WERI-Rb-1 (cell line): ENCODE data around the gene EVI2B.

Experiments
- DNase-seq: peaks from one replicate; pipeline ENCODE4 v3.0.0-alpha.2; 2020
- H3K27ac ChIP-seq: fragments of 250-450 bp; sonication (Bioruptor Pico); 2 replicates; pipeline ENCODE4 v1.5.1; 2020; ENCODE audit warnings: mild to moderate bottlenecking, moderate library complexity
- H3K27me3 ChIP-seq: fragments of 250-450 bp; sonication (Bioruptor Pico); 2 replicates; pipeline ENCODE4 v1.5.1; 2021; ENCODE audit warnings: mild to moderate bottlenecking, low read depth, moderate library complexity; ENCODE audit not compliant: insufficient read depth, severe bottlenecking
- H3K36me3 ChIP-seq: fragments of 250-450 bp; sonication (Bioruptor Pico); 2 replicates; pipeline ENCODE4 v1.5.1; 2020; ENCODE audit warnings: mild to moderate bottlenecking, moderate library complexity
- H3K4me3 ChIP-seq: 2 replicates; pipeline ENCODE4 v1.5.1; 2011; ENCODE audit warnings: low read depth, mild to moderate bottlenecking, control low read depth, low read length
- H3K9me3 ChIP-seq: fragments of 250-450 bp; sonication (Bioruptor Pico); 2 replicates; pipeline ENCODE4 v1.5.1; 2021; ENCODE audit warnings: mild to moderate bottlenecking, moderate library complexity; ENCODE audit not compliant: severe bottlenecking
- CTCF ChIP-seq: IDR thresholded peaks from 2 replicates; pipeline ENCODE4 v1.5.1; 2011; ENCODE audit warnings: low read depth, mild to moderate bottlenecking, control low read depth, inconsistent platforms, low read length

The EVI2B gene

DNA sequence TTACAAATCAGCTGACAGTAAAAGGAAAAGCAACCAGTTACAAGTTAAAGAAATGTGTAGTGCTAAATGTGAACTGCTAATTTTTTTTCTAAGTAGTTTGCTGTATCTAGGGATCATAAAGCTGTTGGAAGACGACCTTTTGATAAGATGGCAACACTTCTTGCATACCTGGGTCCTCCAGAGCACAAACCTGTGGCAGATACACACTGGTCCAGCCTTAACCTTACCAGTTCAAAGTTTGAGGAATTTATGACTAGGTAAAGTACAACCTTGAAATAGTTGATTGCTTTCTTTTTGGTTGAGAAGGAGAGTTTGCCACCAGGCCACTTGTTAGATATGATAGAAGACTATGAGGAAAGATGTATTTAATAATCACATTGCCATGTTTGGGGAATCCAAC lies 52.3 kb downstream of the EVI2B start:
- no peaks in the 10 kb centered on the region for H3K9me3 ChIP-seq
- H3K27me3 ChIP-seq = no peaks in the 10 kb centered on the region
- peaks cover 20% of the 10 kb centered on the region for H3K36me3 ChIP-seq
- H3K27ac ChIP-seq = no peak overlapping the region
- DNase-seq = no peak
- no peak overlapping the region for H3K4me3 ChIP-seq
- no peak for TF ChIP-seq CTCF

- Histone ChIP-seq H3K27me3 (no peaks in the 10 kb centered on the region), H3K4me3 (no peak overlapping the region), H3K9me3 (no peaks in the 10 kb centered on the region), H3K36me3 (peaks cover 13% of the 10 kb centered on the region), H3K27ac (no peak overlapping the region)
- no peak for DNase-seq
- no peak for TF ChIP-seq CTCF
Observed at GRCh38 chr17:31260151-31260550, 53.7 kb downstream of the EVI2B start.

- Histone ChIP-seq H3K36me3 (peaks cover 14% of the 10 kb centered on the region), H3K27me3 (no peaks in the 10 kb centered on the region)
Observed at GRCh38 chr17:31256936-31257335, 56.9 kb downstream of the EVI2B start.

DNA sequence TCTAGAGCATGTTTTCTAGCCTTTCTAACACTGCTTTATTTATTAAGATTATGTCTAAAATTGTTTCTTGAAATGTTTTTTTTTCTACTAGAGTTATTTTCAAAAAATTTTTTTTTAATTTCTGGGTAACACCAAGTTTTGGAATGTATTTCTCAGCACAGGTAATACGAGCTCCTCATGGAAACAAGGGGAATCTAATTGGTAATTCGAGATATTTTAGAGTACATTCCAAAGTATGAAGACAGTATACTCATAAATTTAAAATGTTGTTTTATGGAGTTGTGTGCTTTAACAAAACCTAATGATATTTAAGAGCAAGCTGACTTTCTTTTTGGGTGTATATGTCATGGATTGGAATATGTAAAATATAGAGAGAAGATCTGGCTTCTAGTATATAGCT lies 59.2 kb downstream of the EVI2B start:
- no peak overlapping the region for H3K27ac ChIP-seq
- H3K36me3 ChIP-seq = peaks cover 13% of the 10 kb centered on the region
- H3K27me3 ChIP-seq = no peaks in the 10 kb centered on the region
- H3K4me3 ChIP-seq = no peak overlapping the region
- no peak for DNase-seq
- no peak for TF ChIP-seq CTCF
- H3K9me3 ChIP-seq = no peaks in the 10 kb centered on the region

More at GRCh38 chr17:31256936-31257335, 56.9 kb downstream of the EVI2B start:
- TF ChIP-seq CTCF = no peak
- Histone ChIP-seq H3K27ac (no peak overlapping the region), H3K4me3 (no peak overlapping the region), H3K9me3 (no peaks in the 10 kb centered on the region)
- no peak for DNase-seq
